Upper lobe of right lung (tissue), 1 donor: ENCODE results near the gene PPP1R12A. TPM values are rescaled to one million over a fixed set of nuclear protein-coding genes. Genes with fewer than 3 reads are reported as not detected.
A peak's percentile ranks its signal among the peaks of the same experiment; 100 is the strongest.
"Not testable (repeated sequence)": the region's sequence is repeated elsewhere in the genome, so short reads cannot be mapped to it uniquely, and the experiment has no call there.

Experiments
- ATAC-seq: fragments of 200-7000 bp; cut with Tn5 transposase; one replicate; pipeline ENCODE4 v1.9.1; 2020; ENCODE audit warnings: mild to moderate bottlenecking, moderate library complexity
- DNase-seq: peaks from one replicate; pipeline ENCODE4 v3.0.0-alpha.2; 2020
- H3K27ac ChIP-seq: fragments of 200-600 bp; one replicate; pipeline ENCODE4 v1.8.0; 2022
- H3K27me3 ChIP-seq: fragments of 200-600 bp; one replicate; pipeline ENCODE4 v1.8.0; 2022; ENCODE audit warnings: mild to moderate bottlenecking
- H3K36me3 ChIP-seq: fragments of 200-600 bp; one replicate; pipeline ENCODE4 v1.8.0; 2022
- H3K4me1 ChIP-seq: fragments of 200-600 bp; one replicate; pipeline ENCODE4 v1.8.0; 2022
- H3K4me3 ChIP-seq: fragments of 200-600 bp; one replicate; pipeline ENCODE4 v1.8.0; 2022; ENCODE audit warnings: mild to moderate bottlenecking
- H3K9me3 ChIP-seq: fragments of 200-600 bp; one replicate; pipeline ENCODE4 v1.8.0; 2022
- CTCF ChIP-seq: fragments of 200-600 bp; IDR thresholded peaks from one replicate; pipeline ENCODE4 v1.8.0; 2022; ENCODE audit warnings: antibody characterized with exemption
- intact Hi-C: fragments of 100-400 bp; cut with DNase I; formaldehyde crosslinking; loops from one replicate; pipeline ENCODE4 v1.11.0; 2022
- total RNA-seq: library from RNA; stranded (reverse); fragmentation: NEBNext Ultra II Directional; extraction: Animal tissue kit (Norgen Biotek cat#: 25700); gene quantifications from one replicate; pipeline ENCODE4 v1.2.1, GENCODE V29; 2021
- donor health status: DM: no; HTN: yes; CAD: no; lungs with severe emphysema.

Gene PPP1R12A
- total RNA-seq, 1 donor from 2014 or later, result 80.4 TPM

- Histone ChIP-seq H3K9me3 (no peaks in the 10 kb centered on the region), H3K4me1 (no peaks in the 10 kb centered on the region), H3K36me3 (peaks cover 16% of the 10 kb centered on the region), H3K27me3 (no peaks in the 10 kb centered on the region), H3K27ac (no peak overlapping the region), H3K4me3 (no peak overlapping the region)
- intact Hi-C loops, result no loop called here
- no peak for TF ChIP-seq CTCF
- ATAC-seq (no peak), DNase-seq (no peak)
These were observed 108.4 kb downstream of the PPP1R12A start for GRCh38 chr12:79826267-79827128.

GRCh38 chr12:79822475-79822874 lies 112.4 kb downstream of the PPP1R12A start:
- Histone ChIP-seq H3K9me3 (no peaks in the 10 kb centered on the region), H3K4me3 (no peak overlapping the region), H3K27me3 (no peaks in the 10 kb centered on the region), H3K4me1 (peaks cover 7% of the 10 kb centered on the region), H3K27ac (no peak overlapping the region), H3K36me3 (peaks cover 22% of the 10 kb centered on the region)
- DNase-seq (no peak), ATAC-seq (no peak)
- TF ChIP-seq CTCF, result no peak
- intact Hi-C loops, result no loop called here

- Histone ChIP-seq H3K36me3 (peaks cover 22% of the 10 kb centered on the region), H3K4me1 (peaks cover 7% of the 10 kb centered on the region), H3K9me3 (no peaks in the 10 kb centered on the region), H3K27ac (peak overlapping the region; percentile 58), H3K4me3 (no peak overlapping the region), H3K27me3 (no peaks in the 10 kb centered on the region)
- no peak for DNase-seq
- no peak for TF ChIP-seq CTCF
- intact Hi-C loops, result no loop called here
- ATAC-seq, result no peak
These were observed 116.0 kb downstream of the PPP1R12A start for GRCh38 chr12:79818856-79819255.

- intact Hi-C loops, H3K27me3 ChIP-seq, H3K4me1 ChIP-seq, H3K9me3 ChIP-seq, ATAC-seq, DNase-seq, H3K27ac ChIP-seq, H3K4me3 ChIP-seq: not testable (repeated sequence)
- H3K36me3 ChIP-seq, result peaks cover 75% of the 10 kb centered on the region
These were observed 150.4 kb downstream of the PPP1R12A start for GRCh38 chr12:79784366-79785065.

- Histone ChIP-seq H3K36me3 (peaks cover 75% of the 10 kb centered on the region), H3K27ac (no peak overlapping the region), H3K4me1 (no peaks in the 10 kb centered on the region), H3K27me3 (no peaks in the 10 kb centered on the region), H3K9me3 (no peaks in the 10 kb centered on the region), H3K4me3 (no peak overlapping the region)
- DNase-seq (no peak), ATAC-seq (no peak)
- intact Hi-C loops, result no loop called here
- no peak for TF ChIP-seq CTCF
These were observed 152.6 kb downstream of the PPP1R12A start for GRCh38 chr12:79782172-79782900.
